ENCODE data around the gene SCN7A. TPM values are rescaled to one million over a fixed set of nuclear protein-coding genes. Genes with fewer than 3 reads are reported as not detected.
"Not testable (repeated sequence)": the region's sequence is repeated elsewhere in the genome, so short reads cannot be mapped to it uniquely, and the experiment has no call there.

Gene SCN7A
- total RNA-seq, 2 donors from 2014 or later = 10.7 to 27.5 TPM

DNA sequence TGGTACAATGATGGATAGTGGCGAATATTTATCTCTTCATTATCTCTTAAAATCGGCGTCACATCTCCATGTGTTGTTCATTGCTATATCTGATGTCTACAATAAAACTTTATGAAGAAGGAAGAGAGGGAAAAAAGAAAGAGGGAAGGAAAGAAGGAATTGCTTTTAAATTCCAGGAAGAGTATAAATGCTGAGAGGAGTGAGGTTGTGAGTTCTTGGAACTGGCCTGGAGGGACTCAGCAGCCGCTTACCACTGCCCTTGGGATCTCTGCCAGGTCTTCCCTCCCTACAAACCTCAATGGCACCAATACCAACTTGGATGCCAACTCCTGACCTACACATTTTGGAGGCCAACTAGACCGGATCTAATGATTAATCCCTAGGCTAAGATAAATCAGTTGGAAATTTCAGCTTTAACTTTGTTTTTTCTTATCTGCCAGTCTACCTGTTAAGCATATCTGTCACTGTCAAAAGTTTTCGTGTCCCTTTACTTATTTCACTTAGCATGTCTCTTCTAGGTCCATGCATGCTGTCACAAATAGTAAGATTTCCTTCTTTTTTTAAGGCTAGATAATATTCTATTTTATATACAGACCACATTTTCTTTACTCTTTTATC, 128.1 kb downstream of the SCN7A start:
- DNase-seq = no peak
- ATAC-seq = no peak
- intact Hi-C loops (cut with DNase I) = no loop called here

DNA sequence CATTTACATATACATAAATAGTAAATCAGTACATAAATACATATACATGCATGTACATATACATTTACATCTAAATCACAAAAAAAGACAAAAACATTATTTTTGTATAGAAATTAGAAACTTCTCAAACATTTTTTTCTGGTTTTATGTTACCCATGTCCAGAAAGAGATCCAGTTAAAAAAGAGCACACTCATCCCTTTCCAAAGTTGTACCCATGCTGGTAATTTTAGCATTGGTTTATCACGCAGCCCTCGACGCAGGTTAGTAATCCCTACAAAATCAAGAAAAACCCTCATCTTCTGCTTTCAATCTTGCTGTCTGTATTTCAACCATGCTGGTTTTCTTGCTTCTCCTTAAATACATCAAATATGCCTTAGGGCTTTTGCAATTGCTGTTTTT, 128.8 kb downstream of the SCN7A start:
- no peak for DNase-seq
- ATAC-seq = no peak
- intact Hi-C loops (cut with DNase I) = no loop called here

DNA sequence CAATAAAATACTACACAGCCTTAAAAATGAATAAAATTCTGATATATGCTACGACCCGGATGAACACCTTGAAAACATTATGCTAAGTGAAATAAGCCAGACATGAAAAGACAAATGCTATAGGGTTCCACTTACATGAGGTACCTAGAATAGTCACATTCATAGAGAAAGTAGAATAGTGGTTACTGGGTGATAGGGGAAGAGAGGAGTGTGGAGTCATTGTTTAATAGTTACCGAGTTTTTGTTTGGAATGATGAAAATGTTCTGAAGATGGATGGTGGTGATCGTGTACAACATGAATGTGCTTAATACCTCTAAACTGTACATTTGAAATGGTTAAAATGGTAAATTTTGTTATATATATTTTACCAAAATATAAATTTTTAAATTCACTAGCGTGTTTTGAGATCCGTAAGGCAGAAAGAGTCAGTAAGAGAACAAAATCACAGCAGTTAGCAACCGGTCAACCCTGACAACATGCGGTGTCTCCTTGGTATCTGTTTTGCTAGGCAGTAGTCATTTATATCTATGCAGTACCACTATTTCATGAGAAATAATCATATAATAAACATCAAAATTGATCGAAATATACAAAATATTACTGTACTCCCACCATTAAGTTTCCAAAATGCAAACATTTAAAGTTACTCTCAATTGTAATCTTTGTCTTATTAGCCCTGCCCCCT, 129.4 kb downstream of the SCN7A start:
- ATAC-seq (no peak), DNase-seq (no peak)
- intact Hi-C loops (cut with DNase I) = no loop called here

DNA sequence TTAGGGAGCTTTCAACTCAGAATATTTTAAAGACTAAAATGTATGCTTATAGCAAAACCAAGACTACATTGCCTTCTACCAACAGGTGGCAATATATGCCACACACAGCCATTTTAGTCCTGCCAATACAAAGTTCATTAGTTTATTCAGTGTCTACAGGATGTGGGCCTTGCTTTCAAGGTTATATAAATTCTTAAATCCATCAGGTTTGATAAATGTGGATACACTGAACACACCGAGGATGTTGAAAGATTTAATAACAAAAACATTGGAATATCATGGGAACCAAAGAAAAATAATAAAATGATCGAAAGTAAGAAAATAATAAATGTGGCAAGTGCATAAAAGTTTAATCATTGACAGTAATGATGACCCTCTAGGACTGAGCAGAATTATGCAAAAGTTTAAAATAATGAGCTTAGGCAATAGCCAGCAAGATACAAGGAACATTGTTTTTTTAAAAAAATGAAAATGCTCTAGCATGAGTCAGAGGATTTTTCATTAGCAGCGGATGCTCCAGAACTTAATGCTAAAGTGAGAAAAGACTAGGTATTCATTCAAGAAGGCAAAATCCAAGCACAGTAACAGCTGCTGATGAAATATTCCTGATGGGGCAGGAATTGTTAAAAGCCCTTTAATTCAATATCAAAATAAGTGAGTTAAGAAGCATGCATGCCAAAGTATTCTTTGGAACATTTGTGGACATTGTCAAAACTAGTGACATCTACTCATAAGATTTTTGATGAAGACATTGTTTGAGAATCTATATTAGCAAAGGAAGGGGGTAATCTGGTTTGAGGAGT, 132.5 kb downstream of the SCN7A start:
- DNase-seq = no peak
- intact Hi-C loops (cut with DNase I) = no loop called here
- no peak for ATAC-seq

DNA sequence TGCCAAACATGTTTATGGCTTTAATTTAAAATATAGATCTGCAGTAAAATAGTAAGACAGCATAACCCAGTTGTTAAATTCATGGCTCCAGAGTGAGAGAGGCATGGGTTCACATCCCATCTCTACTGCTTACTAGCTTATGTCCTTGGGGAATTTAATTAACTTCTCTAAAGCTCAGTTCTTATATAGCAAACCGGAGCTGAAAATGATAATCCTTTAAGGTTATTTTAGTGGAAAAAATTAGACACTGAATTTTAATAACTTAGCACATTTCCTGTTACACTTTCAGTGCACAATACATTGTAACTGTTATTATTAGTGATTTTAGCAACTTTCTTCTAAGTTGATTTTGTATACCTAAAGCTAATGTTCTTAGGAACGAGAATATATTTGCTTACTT, 133.1 kb downstream of the SCN7A start:
- ATAC-seq (no peak), DNase-seq (no peak)
- intact Hi-C loops (cut with DNase I) = no loop called here

DNA sequence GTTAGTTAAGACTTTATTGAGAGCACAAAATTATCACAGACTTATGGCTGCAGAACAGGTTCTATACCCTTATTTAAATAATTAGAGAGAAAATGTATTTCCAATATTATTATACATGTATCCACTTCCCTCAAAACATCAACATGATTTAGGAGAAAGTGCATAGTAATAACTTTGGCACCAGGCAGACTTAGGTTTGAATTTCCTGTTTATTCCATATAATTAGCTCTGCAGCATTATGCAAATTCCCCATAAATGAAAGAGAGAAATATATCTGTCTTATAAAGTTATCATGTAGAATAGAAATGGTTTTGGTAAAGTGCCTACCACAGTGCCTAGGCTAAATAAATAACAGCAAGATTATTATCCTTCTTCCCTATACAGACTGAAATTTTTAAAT, 133.6 kb downstream of the SCN7A start:
- no peak for ATAC-seq
- no peak for DNase-seq
- intact Hi-C loops (cut with DNase I) = no loop called here

DNA sequence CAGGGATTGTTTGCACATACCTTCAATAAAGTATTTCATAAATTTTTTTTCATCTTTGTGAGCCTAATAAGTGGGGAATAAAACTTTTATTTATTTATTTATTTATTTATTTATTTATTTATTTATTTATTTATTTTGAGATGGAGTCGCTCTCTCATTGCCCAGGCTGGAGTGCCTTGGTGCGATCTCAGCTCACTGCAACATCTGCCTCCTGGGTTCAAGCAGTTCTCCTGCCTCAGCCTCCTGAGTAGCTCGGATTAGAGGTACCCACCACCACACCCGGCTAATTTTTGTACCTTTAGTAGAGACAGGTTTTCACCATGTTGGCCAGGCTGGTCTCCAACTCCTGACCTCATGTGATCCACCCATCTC, 136.1 kb downstream of the SCN7A start:
- intact Hi-C loops (cut with DNase I); ATAC-seq; DNase-seq: not testable (repeated sequence)

DNA sequence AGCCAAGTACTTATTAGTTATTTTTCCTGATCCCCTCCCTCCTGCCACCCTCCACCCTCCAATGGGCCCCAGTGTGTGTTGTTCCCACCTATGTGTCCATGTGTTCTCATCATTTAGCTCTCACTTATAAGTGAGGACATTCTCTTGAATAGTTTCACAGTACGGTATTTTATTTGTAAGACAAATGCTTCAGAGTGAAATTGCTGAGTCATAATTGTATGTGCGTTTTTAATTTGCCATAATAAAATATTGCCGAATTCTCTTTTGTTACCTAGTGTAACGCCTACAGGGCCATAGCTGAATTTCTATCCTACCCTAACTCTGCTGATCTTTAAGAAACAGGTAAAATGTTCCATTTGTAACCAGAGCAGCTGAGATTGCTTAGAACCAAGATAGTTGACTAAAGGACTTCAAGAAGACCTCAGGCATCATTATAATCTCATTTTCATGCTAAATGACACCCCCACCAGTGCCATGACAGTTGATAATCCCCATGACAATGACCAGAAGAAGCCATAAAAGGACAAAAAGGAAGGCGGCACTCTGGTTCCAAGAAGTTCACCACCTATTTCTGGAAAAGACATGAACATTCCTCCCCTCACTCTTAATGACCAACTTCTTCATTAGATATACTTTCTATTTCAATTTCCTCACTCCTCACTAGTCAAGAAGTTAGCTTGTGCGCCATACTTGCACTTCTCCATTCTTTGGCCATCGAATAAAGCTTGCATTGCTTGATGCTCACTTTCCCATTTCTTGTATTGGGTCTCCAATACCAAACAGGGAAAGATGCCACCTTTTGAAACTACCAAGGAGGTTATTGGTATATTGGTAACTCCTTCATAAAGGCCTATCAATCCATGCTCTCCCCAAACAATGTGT, 136.7 kb downstream of the SCN7A start:
- ATAC-seq (no peak), DNase-seq (no peak)
- intact Hi-C loops (cut with DNase I) = no loop called here

Other genes starting within 250 kb of the SCN7A start
- gene SCN9A, start 118.3 kb downstream of the SCN7A start, total RNA-seq = 1 to 10 TPM; 1.8 to 6.4 TPM